22Rv1 (cell line): ENCODE data around the gene ITPR1.

ENCODE experiments used
- CTCF ChIP-seq: fragments of 450-650 bp; IDR thresholded peaks from 2 replicates; pipeline ENCODE4 v1.5.1; 2017; ENCODE audit warnings: mild to moderate bottlenecking
- ZFX ChIP-seq: fragments of 450-650 bp; IDR thresholded peaks from 2 replicates; pipeline ENCODE4 v1.6.1; 2017; ENCODE audit warnings: antibody characterized with exemption, borderline replicate concordance

GRCh38 chr3:4786431-4786830, 293.3 kb downstream of the ITPR1 start:
- no peak for TF ChIP-seq CTCF
- TF ChIP-seq ZFX, result no peak
